Panc1 (cell line): ENCODE results near the gene PEX16.
"Not testable (repeated sequence)": the region's sequence is repeated elsewhere in the genome, so short reads cannot be mapped to it uniquely, and the experiment has no call there.

Source experiments
- POLR2AphosphoS5 ChIP-seq: IDR thresholded peaks from 2 replicates; pipeline ENCODE4 v1.6.1; 2012; ENCODE audit warnings: mild to moderate bottlenecking, low read depth, low read length, moderate library complexity
- SIN3A ChIP-seq: IDR thresholded peaks from 2 replicates; pipeline ENCODE4 v1.6.1; 2012; ENCODE audit warnings: low read depth, mild to moderate bottlenecking, low read length, moderate library complexity, borderline replicate concordance; ENCODE audit not compliant: insufficient read depth
- TF ChIP-seq, protein P1 (sequence below): fragments of 450-650 bp; IDR thresholded peaks from 2 replicates; pipeline ENCODE4 v1.5.1; 2017; ENCODE audit warnings: mild to moderate bottlenecking
- TF ChIP-seq, protein P2 (sequence below), 2 experiments: IDR thresholded peaks; 2 replicates each; pipeline ENCODE4 v1.6.1; 2011 to 2012; ENCODE audit warnings: low read depth in 2 of 2, control low read depth in 1 of 2, low read length in 1 of 2, mild to moderate bottlenecking in 1 of 2, moderate library complexity in 1 of 2; ENCODE audit not compliant: insufficient read depth in 1 of 2

DNA sequence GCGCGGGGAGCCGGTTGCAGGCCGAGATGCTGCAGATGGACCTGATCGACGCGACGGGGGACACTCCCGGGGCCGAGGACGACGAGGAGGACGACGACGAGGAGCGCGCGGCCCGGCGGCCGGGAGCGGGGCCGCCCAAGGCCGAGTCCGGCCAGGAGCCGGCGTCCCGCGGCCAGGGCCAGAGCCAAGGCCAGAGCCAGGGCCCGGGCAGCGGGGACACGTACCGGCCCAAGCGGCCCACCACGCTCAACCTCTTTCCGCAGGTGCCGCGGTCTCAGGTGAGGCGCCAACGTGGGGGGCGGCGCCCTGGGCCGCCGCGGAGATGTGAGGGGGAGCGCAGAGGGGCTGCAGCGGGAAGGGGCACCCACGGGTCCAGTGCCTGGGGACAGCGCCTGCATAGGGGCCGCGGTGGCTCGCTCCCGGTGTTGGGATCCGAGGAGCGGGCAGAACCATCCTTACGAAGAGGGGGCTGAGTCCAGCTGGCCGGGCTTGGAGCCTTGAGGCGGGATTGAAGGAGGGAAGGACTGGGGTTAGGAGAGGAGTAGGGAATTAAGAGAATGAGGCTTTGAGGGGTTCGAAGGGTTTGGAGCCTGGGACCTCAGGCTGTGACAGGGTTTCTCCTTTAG lies 17.4 kb downstream of the PEX16 start:
- TF ChIP-seq, protein P1, sequence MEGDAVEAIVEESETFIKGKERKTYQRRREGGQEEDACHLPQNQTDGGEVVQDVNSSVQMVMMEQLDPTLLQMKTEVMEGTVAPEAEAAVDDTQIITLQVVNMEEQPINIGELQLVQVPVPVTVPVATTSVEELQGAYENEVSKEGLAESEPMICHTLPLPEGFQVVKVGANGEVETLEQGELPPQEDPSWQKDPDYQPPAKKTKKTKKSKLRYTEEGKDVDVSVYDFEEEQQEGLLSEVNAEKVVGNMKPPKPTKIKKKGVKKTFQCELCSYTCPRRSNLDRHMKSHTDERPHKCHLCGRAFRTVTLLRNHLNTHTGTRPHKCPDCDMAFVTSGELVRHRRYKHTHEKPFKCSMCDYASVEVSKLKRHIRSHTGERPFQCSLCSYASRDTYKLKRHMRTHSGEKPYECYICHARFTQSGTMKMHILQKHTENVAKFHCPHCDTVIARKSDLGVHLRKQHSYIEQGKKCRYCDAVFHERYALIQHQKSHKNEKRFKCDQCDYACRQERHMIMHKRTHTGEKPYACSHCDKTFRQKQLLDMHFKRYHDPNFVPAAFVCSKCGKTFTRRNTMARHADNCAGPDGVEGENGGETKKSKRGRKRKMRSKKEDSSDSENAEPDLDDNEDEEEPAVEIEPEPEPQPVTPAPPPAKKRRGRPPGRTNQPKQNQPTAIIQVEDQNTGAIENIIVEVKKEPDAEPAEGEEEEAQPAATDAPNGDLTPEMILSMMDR: not testable (repeated sequence)
- not testable (repeated sequence) for TF ChIP-seq SIN3A, POLR2AphosphoS5
- TF ChIP-seq, protein P2, sequence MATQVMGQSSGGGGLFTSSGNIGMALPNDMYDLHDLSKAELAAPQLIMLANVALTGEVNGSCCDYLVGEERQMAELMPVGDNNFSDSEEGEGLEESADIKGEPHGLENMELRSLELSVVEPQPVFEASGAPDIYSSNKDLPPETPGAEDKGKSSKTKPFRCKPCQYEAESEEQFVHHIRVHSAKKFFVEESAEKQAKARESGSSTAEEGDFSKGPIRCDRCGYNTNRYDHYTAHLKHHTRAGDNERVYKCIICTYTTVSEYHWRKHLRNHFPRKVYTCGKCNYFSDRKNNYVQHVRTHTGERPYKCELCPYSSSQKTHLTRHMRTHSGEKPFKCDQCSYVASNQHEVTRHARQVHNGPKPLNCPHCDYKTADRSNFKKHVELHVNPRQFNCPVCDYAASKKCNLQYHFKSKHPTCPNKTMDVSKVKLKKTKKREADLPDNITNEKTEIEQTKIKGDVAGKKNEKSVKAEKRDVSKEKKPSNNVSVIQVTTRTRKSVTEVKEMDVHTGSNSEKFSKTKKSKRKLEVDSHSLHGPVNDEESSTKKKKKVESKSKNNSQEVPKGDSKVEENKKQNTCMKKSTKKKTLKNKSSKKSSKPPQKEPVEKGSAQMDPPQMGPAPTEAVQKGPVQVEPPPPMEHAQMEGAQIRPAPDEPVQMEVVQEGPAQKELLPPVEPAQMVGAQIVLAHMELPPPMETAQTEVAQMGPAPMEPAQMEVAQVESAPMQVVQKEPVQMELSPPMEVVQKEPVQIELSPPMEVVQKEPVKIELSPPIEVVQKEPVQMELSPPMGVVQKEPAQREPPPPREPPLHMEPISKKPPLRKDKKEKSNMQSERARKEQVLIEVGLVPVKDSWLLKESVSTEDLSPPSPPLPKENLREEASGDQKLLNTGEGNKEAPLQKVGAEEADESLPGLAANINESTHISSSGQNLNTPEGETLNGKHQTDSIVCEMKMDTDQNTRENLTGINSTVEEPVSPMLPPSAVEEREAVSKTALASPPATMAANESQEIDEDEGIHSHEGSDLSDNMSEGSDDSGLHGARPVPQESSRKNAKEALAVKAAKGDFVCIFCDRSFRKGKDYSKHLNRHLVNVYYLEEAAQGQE (IDR thresholded peaks at IDR 0.05; ENCODE audit: insufficient read depth in 1 of 2, low read depth in 2 of 2, low read length in 1 of 2): not testable (repeated sequence)
